WTC11 (cell line): ENCODE measurements around the gene CASR.

ENCODE experiments used
- CTCF ChIP-seq: fragments of 200-600 bp; IDR thresholded peaks from 2 replicates; pipeline ENCODE4 v1.8.0; 2022; ENCODE audit warnings: antibody characterized with exemption
- TF ChIP-seq, protein P1 (sequence below): sonication (generic); formaldehyde crosslinking; IDR thresholded peaks from 2 replicates; pipeline ENCODE4 v1.8.1; 2023; ENCODE audit warnings: mild to moderate bottlenecking, missing genetic modification reagents, moderate library complexity

DNA sequence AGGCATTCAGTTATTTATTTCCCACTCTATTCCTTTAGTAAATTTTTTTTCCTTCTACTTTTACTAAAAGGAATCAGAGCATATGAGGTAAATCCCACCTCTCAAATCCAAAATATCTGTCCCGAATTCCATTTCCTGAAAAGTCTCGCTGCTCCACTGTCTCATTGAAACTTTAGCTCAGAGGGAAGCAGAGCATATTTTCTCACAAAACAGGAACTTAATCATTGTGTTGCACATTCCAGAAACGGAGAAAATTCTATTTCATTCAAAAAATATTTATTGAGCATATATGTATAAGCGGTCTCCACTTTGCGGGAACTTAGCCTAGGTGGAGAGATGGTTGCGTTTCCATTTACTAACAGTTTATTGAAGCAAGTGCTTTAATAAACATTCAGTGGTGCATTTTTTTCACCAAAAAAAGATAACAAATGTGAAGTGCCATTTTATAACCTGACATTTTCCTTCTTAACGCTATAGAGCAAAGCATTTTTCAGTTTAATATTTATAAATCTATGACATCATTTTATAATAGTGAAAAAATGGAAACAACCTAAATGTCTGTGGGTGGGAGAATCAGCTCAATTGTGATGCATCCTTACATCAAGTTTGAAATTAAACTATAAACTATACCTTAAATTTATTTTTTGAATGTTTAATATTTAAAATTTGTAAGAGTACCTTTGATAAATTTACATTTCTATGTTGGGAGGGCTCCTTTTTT, 74.3 kb downstream of the CASR start:
- no peak for TF ChIP-seq CTCF
- TF ChIP-seq, protein P1, sequence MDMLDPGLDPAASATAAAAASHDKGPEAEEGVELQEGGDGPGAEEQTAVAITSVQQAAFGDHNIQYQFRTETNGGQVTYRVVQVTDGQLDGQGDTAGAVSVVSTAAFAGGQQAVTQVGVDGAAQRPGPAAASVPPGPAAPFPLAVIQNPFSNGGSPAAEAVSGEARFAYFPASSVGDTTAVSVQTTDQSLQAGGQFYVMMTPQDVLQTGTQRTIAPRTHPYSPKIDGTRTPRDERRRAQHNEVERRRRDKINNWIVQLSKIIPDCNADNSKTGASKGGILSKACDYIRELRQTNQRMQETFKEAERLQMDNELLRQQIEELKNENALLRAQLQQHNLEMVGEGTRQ (CRISPR knock-in tag): no peak
